GM19455 (cell line): ENCODE measurements around the gene PLEKHA6.
"Not testable (repeated sequence)": the region's sequence is repeated elsewhere in the genome, so short reads cannot be mapped to it uniquely, and the experiment has no call there.

Source experiments
- ATAC-seq: cut with Tn5 transposase; IDR thresholded peaks from one replicate; pipeline ENCODE4 v1.9.1; 2021; ENCODE audit not compliant: unreplicated experiment

Gene PLEKHA6

GRCh38 chr1:204248954-204249353, 110.8 kb downstream of the PLEKHA6 start:
- ATAC-seq = no peak

DNA sequence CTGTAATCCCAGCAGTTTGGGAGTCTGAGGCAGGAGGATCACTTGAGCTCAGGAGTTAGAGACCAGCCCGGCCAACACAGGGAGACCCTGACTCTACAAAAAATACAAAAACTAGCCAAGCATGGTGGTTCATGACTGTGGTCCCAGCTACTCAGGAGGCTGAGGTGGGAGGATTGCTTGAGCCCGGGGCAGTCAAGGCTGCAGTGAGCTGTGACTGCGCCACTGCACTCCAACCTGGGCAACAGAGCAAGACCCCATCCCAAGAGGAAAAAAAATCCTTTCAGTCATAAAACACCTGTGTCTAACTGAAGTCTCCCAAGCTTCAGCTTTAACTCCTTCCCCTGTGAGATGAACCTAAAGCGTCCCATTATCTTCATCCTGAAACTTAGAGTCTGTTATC, 112.9 kb downstream of the PLEKHA6 start:
- ATAC-seq = no peak

DNA sequence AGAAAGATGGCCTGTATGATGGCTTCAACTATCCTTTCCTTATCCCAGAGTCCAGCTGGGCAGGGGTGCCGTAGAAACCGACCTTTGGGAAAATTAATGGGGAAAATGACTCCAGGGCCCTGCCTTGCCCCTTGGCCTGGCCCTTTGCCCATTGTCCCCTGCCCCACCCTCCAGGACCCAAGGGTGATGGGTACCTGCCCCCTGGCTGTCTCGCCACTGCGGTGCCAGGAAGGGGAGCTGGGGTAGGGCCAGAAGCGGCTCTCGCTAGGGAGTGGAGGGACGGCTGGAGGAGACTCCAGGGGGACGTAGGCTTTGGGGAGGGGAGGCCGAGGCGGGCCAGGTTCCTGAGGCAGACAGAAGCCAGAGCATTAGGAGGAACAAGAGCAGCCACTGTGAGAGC, 116.8 kb downstream of the PLEKHA6 start:
- no peak for ATAC-seq

DNA sequence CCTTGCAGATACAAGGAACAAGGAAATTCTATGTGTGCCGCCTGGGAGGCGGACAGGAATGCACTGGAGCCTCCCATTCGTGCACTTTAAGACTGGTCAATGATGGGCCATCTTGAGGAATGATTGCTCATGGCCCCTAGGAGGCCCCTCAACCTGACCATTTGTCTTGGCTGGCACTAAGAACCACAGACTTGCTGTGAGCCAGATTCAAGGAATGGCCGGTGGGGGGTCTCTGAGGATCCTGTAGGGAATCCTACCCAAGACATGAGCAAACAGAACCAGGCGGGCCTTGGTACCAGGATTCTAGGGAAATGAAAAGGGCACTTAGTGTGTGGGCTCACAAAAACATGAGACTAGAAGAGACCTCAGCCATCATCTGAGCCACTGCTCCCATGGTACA, 117.8 kb downstream of the PLEKHA6 start:
- ATAC-seq = no peak

GRCh38 chr1:204241050-204241449, 118.7 kb downstream of the PLEKHA6 start:
- ATAC-seq = no peak

DNA sequence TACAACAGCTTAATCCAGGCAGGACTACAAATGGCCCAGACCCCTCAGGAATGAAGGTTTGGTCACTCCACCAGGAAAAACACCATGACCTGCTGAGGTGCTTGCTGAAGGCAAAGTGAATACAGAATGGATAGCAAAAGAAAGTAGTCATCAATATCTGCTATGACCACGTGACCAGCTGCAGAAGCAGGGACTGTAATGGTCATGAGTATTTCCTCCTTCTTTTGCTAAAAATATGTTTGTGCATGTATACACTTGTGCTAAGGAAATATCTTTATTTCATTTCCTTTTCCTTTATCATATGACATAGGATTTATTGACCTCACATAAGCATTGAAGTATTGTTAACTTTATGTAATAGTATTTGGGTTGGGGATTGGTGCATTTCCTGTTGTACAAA, 119.5 kb downstream of the PLEKHA6 start:
- ATAC-seq = no peak

GRCh38 chr1:204239401-204239800, 120.3 kb downstream of the PLEKHA6 start:
- not testable (repeated sequence) for ATAC-seq

- ATAC-seq = not testable (repeated sequence)
These were observed 121.2 kb downstream of the PLEKHA6 start for GRCh38 chr1:204238520-204238919.

GRCh38 chr1:204237515-204237914, 122.2 kb downstream of the PLEKHA6 start:
- ATAC-seq = not testable (repeated sequence)

DNA sequence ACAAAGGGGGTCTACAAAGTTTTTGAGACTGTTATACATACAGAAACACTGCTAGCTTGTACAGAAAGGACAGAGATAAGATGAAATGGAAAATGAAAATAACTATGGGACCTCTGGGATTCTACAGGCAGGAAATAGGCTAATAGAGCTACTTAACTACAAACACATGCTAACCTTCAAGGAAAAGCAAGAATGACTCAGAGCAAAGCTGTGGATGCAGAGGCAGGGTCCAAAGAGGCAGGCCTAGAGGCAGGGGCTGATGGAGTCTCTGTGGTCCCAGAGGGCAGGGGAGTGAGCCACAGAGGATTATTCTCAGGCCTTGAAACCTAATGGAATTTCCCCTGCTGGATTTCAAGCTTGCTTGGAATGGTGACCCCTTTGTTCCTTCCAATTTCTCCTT, 127.2 kb downstream of the PLEKHA6 start:
- ATAC-seq = no peak

- ATAC-seq = no peak
These were observed 129.5 kb downstream of the PLEKHA6 start for GRCh38 chr1:204230211-204230610.

DNA sequence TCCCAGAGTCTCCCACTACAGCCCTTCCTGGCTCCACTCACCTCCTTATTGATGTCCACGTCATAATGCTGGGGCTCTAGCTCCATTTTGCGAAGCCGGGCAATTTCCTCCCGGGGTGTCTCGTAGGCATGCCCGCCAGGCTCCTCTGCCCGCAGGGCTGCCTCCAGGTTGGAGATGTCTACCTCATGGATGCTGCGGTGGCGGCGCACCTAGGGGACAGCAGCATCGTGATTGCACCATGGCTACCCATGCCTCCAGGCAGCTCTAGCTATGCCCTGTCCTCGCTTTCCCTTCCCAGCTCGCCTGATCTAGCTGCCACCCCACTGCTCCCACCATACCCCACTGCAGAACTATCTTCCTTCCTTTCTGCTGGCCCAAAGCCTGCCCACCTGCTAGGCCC, 130.8 kb downstream of the PLEKHA6 start:
- no peak for ATAC-seq

DNA sequence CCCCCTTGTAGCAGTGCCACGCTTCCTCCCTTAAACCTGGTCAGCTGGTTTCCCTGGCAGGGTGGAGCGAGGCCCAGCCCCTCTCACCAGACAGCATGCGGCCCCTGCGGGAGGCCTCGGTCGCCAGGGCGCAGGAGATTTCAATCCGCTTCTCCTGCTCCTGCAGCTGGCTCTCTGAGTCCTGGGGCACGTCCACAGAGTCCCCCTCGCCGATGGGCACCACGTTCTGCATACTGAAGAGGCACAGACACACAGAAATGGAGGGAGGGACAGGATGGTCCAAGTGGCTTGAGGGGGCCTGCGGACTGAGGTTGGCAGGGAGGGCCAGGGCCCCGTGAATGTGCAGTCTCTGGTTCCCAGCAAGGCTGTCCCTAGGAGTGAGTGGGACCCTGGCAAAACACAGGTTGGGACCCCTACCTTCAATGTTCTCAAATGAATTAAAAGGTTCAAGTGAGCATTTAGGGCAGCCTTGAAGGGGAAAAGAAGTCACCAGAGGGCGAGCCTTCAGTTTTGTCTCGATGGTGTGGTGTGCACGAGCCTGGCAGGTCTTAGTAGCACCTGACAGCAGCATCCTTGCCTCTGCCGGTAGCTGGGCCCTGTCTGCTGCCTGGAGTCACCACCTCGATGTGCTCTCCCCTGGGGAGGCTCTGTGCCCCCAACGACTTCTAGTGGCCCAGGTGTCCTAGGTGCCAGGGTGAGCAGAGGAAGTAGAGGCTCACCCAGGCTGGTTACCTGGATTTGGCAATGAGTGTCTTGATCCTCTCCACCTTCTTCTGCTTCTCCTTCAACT, 131.5 kb downstream of the PLEKHA6 start:
- ATAC-seq = no peak

- ATAC-seq = no peak
These were observed 132.4 kb downstream of the PLEKHA6 start for GRCh38 chr1:204227351-204227750.

GRCh38 chr1:204225841-204226735, 133.6 kb downstream of the PLEKHA6 start:
- no peak for ATAC-seq

DNA sequence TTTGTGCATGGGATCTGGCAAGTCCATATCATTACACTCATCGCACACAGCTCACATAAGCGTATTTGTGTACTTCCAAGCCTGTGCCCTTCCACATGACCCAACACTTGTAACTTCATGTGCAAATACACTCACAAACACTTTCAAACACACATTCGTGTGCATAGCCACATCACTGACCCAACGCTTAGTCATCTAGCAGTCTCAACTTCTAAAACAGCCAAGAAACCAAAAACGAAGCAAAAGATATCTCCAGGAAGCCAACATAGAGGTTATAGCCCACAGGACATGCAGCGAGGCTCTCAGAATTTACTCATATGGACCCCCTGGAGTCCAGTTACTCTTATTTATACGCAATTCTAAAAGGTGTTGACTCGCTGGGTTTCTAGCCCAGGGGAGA, 135.1 kb downstream of the PLEKHA6 start:
- no peak for ATAC-seq

GRCh38 chr1:204223129-204223860, 136.4 kb downstream of the PLEKHA6 start:
- ATAC-seq = no peak

- ATAC-seq = no peak
These were observed 137.0 kb downstream of the PLEKHA6 start for GRCh38 chr1:204222764-204223055.

DNA sequence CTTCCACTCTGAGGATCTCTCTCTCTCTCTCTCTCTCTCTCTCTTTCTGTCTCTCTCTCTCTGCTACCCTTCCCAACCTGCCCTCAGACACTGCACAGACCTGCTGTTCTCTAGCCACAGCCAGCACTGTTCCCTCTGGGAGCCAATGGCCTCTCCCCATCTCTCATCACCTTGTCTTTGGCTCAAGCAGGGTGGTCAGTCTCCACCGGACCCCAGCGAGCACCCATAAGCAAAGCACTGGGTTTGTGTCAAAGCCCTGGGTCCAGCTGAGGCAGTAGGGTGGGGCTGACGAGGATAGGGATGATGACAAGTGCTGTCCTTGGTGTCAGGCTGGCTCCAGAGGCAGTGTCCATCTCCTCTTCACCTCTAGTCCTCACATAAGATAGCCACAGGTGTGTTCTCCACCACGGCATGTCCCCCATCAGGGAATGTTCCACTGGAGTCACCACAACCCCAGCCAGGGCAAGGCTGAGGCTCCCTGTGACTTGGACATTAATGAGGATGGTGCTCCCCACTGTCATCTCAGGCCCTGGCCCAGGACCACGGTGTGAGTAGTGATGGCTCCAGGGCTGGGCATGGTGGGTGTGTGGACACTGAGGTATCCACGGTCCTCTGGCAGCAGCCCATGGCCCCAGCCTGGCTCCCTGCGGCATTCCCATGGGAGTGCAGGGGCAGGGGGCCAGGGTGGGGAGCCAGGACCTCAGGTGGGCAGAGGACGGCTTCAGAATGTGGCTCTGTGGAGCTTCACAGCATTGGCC, 137.5 kb downstream of the PLEKHA6 start:
- no peak for ATAC-seq

- no peak for ATAC-seq
These were observed 138.5 kb downstream of the PLEKHA6 start for GRCh38 chr1:204221271-204221670.
